GM12878 (cell line): ENCODE results near the gene SF3B6. TPM values are rescaled to one million over a fixed set of nuclear protein-coding genes. Genes with fewer than 3 reads are reported as not detected.

Source experiments
- ATF3 ChIP-seq: IDR thresholded peaks from 2 replicates; pipeline ENCODE4 v1.6.1; 2011; ENCODE audit warnings: low read depth, mild to moderate bottlenecking, low read length, moderate library complexity, borderline replicate concordance; ENCODE audit errors: extremely low read depth
- BACH1 ChIP-seq: fragments of 450-650 bp; IDR thresholded peaks from 2 replicates; pipeline ENCODE4 v1.6.1; 2017; ENCODE audit warnings: mild to moderate bottlenecking, borderline replicate concordance
- CTCF ChIP-seq, 3 experiments: IDR thresholded peaks in 2 of 3; conservative IDR thresholded peaks in 1 of 3; 2 replicates each; pipeline ENCODE4 v1.5.1; 2011; ENCODE audit warnings: low read depth in 3 of 3, low read length in 3 of 3, mild to moderate bottlenecking in 3 of 3, control low read depth in 2 of 3, moderate library complexity in 2 of 3, inconsistent platforms in 1 of 3, mixed read lengths in 1 of 3; ENCODE audit not compliant: control insufficient read depth in 2 of 3, insufficient read depth in 1 of 3; ENCODE audit errors: extremely low read depth in 1 of 3
- ESRRA ChIP-seq: IDR thresholded peaks from 2 replicates; pipeline ENCODE4 v1.6.1; 2012; ENCODE audit warnings: mild to moderate bottlenecking, low read length, improper control_type of control experiment
- KAT2A ChIP-seq: conservative IDR thresholded peaks from 2 replicates; pipeline ENCODE4 v1.6.1; 2011; ENCODE audit warnings: low read depth, low read length; ENCODE audit not compliant: control insufficient read depth
- KLF5 ChIP-seq: fragments of 450-650 bp; IDR thresholded peaks from 2 replicates; pipeline ENCODE4 v1.6.1; 2014; ENCODE audit warnings: mild to moderate bottlenecking; ENCODE audit not compliant: partially characterized antibody
- MXI1 ChIP-seq: fragments of 150-350 bp; IDR thresholded peaks from 2 replicates; pipeline ENCODE4 v1.6.1; 2011; ENCODE audit warnings: low read depth, mild to moderate bottlenecking, inconsistent platforms, low read length, improper control_type of control experiment
- NFYB ChIP-seq: IDR thresholded peaks from 2 replicates; pipeline ENCODE4 v1.6.1; 2011; ENCODE audit warnings: low read depth, mild to moderate bottlenecking, low read length, improper control_type of control experiment, moderate library complexity; ENCODE audit not compliant: insufficient read depth
- PKNOX1 ChIP-seq: fragments of 450-650 bp; IDR thresholded peaks from 2 replicates; pipeline ENCODE4 v1.6.1; 2016; ENCODE audit warnings: mild to moderate bottlenecking
- PRDM15 ChIP-seq: fragments of 450-650 bp; formaldehyde crosslinking; IDR thresholded peaks from 2 replicates; pipeline ENCODE4 v1.4.0; 2020; ENCODE audit warnings: mild to moderate bottlenecking, moderate library complexity
- RAD21 ChIP-seq: IDR thresholded peaks from 2 replicates; pipeline ENCODE4 v1.6.1; 2011; ENCODE audit warnings: mild to moderate bottlenecking, low read depth, low read length, moderate library complexity; ENCODE audit not compliant: insufficient read depth
- RAD51 ChIP-seq: fragments of 450-650 bp; IDR thresholded peaks from 2 replicates; pipeline ENCODE4 v1.6.1; 2016; ENCODE audit warnings: moderate library complexity, mild to moderate bottlenecking, inconsistent platforms
- REST ChIP-seq: IDR thresholded peaks from 2 replicates; pipeline ENCODE4 v1.6.1; 2012; ENCODE audit warnings: mild to moderate bottlenecking, low read depth, low read length
- STAT3 ChIP-seq: IDR thresholded peaks from 2 replicates; pipeline ENCODE4 v1.6.1; 2011; ENCODE audit warnings: low read depth, low read length, improper control_type of control experiment
- polyA plus RNA-seq, 11 experiments: library from polyadenylated mRNA; depleted of rRNA in 4 of 11; unstranded in 6 of 11; stranded (reverse) in 5 of 11; fragments of >200 nt; fragmentation: Nextera tagmentation in 4 of 11; fragmentation: Illumina TruSeq in 1 of 11; extraction: Ambion mirVana in 4 of 11; extraction: Trizol in 1 of 11; gene quantifications; 1 replicate in 1 of 11; 2 replicates in 10 of 11; pipeline versions ENCODE4 v1.2.1 to v1.2.3, GENCODE V29; 2011 to 2016; ENCODE audit warnings: inconsistent platforms in 2 of 11, missing spikeins in 2 of 11, low read depth in 1 of 11
- total RNA-seq, 4 experiments: library from RNA; depleted of rRNA in 3 of 4; stranded (reverse); fragments of >200 nt in 3 of 4; fragmentation: Illumina TruSeq in 1 of 4; extraction: Trizol in 1 of 4; gene quantifications; 2 replicates each; pipeline versions ENCODE4 v1.2.1 to v1.2.3, GENCODE V29; 2013 to 2021

SF3B6 gene
- total and polyA plus RNA-seq, 10 of the 15 experiments (the other 5 are each of a cell fraction or from before 2014, with no cell fraction given): 118 to 584 (median 270) TPM

GRCh38 chr2:24075915-24076848 is at the start of gene SF3B6 (continued):
- TF ChIP-seq CTCF (IDR thresholded peaks at IDR 0.05 in 2 of 3, conservative IDR thresholded peaks at IDR 0.05 in 1 of 3; ENCODE audit: control insufficient read depth in 2 of 3, extremely low read depth in 1 of 3, insufficient read depth in 1 of 3, low read depth in 3 of 3, low read length in 3 of 3) (no peak), MXI1 (peak; percentile 66; the same call in 1 of the 2 replicates), ESRRA (peak; percentile 82; the same call in 1 of the 2 replicates), RAD21 (no peak), PKNOX1 (peak; percentile 86), BACH1 (peak; percentile 25; the same call in 1 of the 2 replicates), NFYB (no peak), ATF3 (no peak), KLF5 (peak; percentile 93), RAD51 (peak; percentile 31; the same call in 1 of the 2 replicates), PRDM15 (CRISPR knock-in tag) (no peak), STAT3 (peak; percentile 42; the same call in 1 of the 2 replicates), KAT2A (no peak), REST (no peak)
